Tibial nerve (tissue), 4 donors: ENCODE data around the gene CADPS2. TPM values are rescaled to one million over a fixed set of nuclear protein-coding genes. Genes with fewer than 3 reads are reported as not detected.

Source experiments
- DNase-seq, 2 donors: peaks; one replicate each; pipeline ENCODE4 v3.0.0-alpha.2; 2019; ENCODE audit warnings: low spot score in 2 of 2
- H3K27ac ChIP-seq, 4 donors: fragments of 200-600 bp; sonication (generic) in 3 of 4; one replicate each; pipeline ENCODE4 v1.5.1; 2017 to 2019; ENCODE audit warnings: mild to moderate bottlenecking in 1 of 4
- H3K27me3 ChIP-seq, 2 donors: fragments of 200-600 bp; sonication (generic) in 1 of 2; one replicate each; pipeline versions ENCODE4 v1.5.1 to v1.6.0; 2017 to 2019
- H3K36me3 ChIP-seq, 3 donors: fragments of 200-600 bp; sonication (generic); one replicate each; pipeline ENCODE4 v1.5.1; 2018 to 2019
- H3K4me1 ChIP-seq, 4 donors: fragments of 200-600 bp; sonication (generic) in 3 of 4; one replicate each; pipeline ENCODE4 v1.5.1; 2017 to 2019
- H3K4me3 ChIP-seq, 4 donors: fragments of 200-600 bp; sonication (generic) in 3 of 4; one replicate each; pipeline ENCODE4 v1.5.1; 2017 to 2019; ENCODE audit warnings: mild to moderate bottlenecking in 1 of 4, moderate library complexity in 1 of 4
- H3K9me3 ChIP-seq, 4 donors: fragments of 200-600 bp; sonication (generic) in 3 of 4; one replicate each; pipeline ENCODE4 v1.5.1; 2017 to 2019
- EP300 ChIP-seq, 2 donors: sonication (generic); formaldehyde crosslinking; IDR thresholded peaks; one replicate each; pipeline ENCODE4 v1.6.1; 2017; ENCODE audit warnings: antibody characterized with exemption in 2 of 2, mild to moderate bottlenecking in 1 of 2
- POLR2A ChIP-seq, 2 donors: fragments of 450-650 bp; IDR thresholded peaks; one replicate each; pipeline ENCODE4 v1.6.1; 2017; ENCODE audit warnings: antibody characterized with exemption in 2 of 2, mild to moderate bottlenecking in 2 of 2, moderate library complexity in 2 of 2
- WGBS, 2 donors: methylation state at CpG; one replicate each; pipeline ENCODE4 v1.1.5; 2018; 5-methylcytosine and 5-hydroxymethylcytosine counted together
- total RNA-seq, 4 donors: library from RNA; depleted of rRNA; stranded (reverse); fragments of >200 nt; gene quantifications; one replicate each; pipeline ENCODE4 v1.1.0, GENCODE V29; 2016
- TF ChIP-seq, protein P1 (sequence below), 5 experiments: fragments of 200-600 bp in 3 of 5; fragments of 450-650 bp in 2 of 5; sonication (generic) in 3 of 5; IDR thresholded peaks; one replicate each; pipeline ENCODE4 v1.5.1; 2016 to 2019; ENCODE audit warnings: antibody characterized with exemption in 5 of 5, mild to moderate bottlenecking in 3 of 5, moderate library complexity in 2 of 5

CADPS2 gene
- total RNA-seq, 4 donors from 2014 or later = 20.3 to 44.4 (median 27.1) TPM

DNA sequence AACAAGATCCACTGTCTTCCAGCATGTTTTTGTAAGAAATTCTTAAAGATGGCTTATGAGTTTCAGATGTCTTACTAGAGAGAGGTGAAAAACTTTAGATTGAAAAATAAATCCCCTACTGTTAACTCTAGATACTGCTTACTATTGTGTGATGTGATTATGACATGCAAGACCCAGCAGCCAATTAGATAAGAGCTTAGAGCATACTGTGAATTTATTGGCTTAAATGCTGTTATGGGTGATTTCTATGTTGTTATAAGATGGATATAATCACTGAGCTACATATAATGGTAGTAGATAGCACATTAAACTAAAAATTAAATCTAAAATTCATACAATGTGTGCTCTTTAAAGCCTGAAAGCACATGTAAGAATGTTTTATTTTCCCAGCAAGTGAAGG is 187.2 kb downstream of the CADPS2 start, which contains the start of gene RNF133:
RNF133 (minus strand) TSS at position 101 of the 400 bp plus-strand sequence. CDS start 199 bp downstream, outside the sequence.
- Histone ChIP-seq H3K9me3 (no peaks in the 10 kb centered on the region), H3K4me3 (no peak within 1 kb of the TSS), H3K4me1 (no peaks in the 10 kb centered on the region), H3K27me3 (no peaks in the 10 kb centered on the region), H3K36me3 (no peaks in the 10 kb centered on the region), H3K27ac (no peak within 1 kb of the TSS)
- DNase-seq = no peak
- TF ChIP-seq EP300 (IDR thresholded peaks at IDR 0.05) = no peak
- TF ChIP-seq, protein P1, sequence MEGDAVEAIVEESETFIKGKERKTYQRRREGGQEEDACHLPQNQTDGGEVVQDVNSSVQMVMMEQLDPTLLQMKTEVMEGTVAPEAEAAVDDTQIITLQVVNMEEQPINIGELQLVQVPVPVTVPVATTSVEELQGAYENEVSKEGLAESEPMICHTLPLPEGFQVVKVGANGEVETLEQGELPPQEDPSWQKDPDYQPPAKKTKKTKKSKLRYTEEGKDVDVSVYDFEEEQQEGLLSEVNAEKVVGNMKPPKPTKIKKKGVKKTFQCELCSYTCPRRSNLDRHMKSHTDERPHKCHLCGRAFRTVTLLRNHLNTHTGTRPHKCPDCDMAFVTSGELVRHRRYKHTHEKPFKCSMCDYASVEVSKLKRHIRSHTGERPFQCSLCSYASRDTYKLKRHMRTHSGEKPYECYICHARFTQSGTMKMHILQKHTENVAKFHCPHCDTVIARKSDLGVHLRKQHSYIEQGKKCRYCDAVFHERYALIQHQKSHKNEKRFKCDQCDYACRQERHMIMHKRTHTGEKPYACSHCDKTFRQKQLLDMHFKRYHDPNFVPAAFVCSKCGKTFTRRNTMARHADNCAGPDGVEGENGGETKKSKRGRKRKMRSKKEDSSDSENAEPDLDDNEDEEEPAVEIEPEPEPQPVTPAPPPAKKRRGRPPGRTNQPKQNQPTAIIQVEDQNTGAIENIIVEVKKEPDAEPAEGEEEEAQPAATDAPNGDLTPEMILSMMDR (IDR thresholded peaks at IDR 0.05) = no peak
- TF ChIP-seq POLR2A (IDR thresholded peaks at IDR 0.05) = no peak

DNA sequence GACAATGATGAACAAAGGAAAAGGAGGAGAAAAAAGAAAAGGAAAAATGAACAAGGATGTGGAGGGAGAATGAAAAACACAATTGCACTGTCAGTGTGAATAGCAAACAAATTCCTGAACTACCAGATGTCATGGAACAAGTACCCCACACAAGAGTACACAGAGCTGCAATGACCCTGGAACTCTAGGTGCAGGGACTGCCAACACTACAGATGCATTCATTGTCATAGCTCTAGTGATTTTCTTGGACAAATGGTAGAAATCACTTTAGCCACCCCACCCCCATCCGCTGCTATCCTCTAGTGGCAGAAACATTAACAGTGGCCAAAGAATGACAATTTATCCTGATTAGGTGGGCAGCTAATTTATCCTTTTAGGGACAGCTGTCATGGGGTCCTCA is 190.4 kb downstream of the CADPS2 start:
- Histone ChIP-seq H3K4me3 (no peak overlapping the region), H3K36me3 (no peaks in the 10 kb centered on the region), H3K27me3 (no peaks in the 10 kb centered on the region), H3K4me1 (no peaks in the 10 kb centered on the region), H3K9me3 (no peaks in the 10 kb centered on the region), H3K27ac (no peak overlapping the region)
- WGBS, 2 donors = 38 to 83% methylated on average over 1 of the region's 1 CpG
- no peak for DNase-seq
- TF ChIP-seq POLR2A (IDR thresholded peaks at IDR 0.05) = no peak
- TF ChIP-seq EP300 (IDR thresholded peaks at IDR 0.05) = no peak
- TF ChIP-seq, protein P1 (IDR thresholded peaks at IDR 0.05) = no peak

DNA sequence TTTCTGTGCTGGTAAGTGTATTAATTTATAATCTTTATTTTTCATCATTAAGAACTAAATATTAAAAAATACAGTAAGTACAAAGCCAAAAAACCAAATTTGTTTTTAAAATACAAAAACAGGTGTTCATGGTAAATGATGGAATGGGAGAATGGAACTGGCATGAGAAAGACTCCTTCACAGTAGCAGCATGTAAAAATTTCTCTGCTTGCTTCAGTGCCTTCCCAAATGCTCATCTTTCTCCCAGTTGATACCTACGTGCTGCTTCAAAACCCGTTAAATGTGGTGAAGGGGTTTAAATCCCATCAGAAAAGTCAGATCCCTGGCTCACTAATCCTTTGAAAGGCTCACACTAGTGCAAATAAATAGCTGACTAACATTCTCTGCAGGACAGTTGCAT is 191.6 kb downstream of the CADPS2 start:
- no peaks in the 10 kb centered on the region for H3K36me3 ChIP-seq
- H3K9me3 ChIP-seq = no peaks in the 10 kb centered on the region
- H3K27me3 ChIP-seq = no peaks in the 10 kb centered on the region
- H3K4me3 ChIP-seq = no peak overlapping the region
- H3K4me1 ChIP-seq = no peaks in the 10 kb centered on the region
- no peak for TF ChIP-seq EP300 (IDR thresholded peaks at IDR 0.05)
- no peak for DNase-seq
- WGBS, 2 donors = 79 to 92% methylated on average over 2 of the region's 2 CpGs
- H3K27ac ChIP-seq = no peak overlapping the region

GRCh38 chr7:122692769-122693309 is 193.4 kb downstream of the CADPS2 start:
- Histone ChIP-seq H3K4me3 (no peak overlapping the region), H3K27ac (no peak overlapping the region), H3K27me3 (no peaks in the 10 kb centered on the region), H3K4me1 (no peaks in the 10 kb centered on the region), H3K9me3 (no peaks in the 10 kb centered on the region), H3K36me3 (no peaks in the 10 kb centered on the region)
- WGBS, 2 donors = 95 to 98% methylated on average over 3 of the region's 3 CpGs
- no peak for TF ChIP-seq EP300 (IDR thresholded peaks at IDR 0.05)
- TF ChIP-seq POLR2A (IDR thresholded peaks at IDR 0.05) = no peak
- TF ChIP-seq, protein P1 (IDR thresholded peaks at IDR 0.05) = no peak
- DNase-seq = no peak

DNA sequence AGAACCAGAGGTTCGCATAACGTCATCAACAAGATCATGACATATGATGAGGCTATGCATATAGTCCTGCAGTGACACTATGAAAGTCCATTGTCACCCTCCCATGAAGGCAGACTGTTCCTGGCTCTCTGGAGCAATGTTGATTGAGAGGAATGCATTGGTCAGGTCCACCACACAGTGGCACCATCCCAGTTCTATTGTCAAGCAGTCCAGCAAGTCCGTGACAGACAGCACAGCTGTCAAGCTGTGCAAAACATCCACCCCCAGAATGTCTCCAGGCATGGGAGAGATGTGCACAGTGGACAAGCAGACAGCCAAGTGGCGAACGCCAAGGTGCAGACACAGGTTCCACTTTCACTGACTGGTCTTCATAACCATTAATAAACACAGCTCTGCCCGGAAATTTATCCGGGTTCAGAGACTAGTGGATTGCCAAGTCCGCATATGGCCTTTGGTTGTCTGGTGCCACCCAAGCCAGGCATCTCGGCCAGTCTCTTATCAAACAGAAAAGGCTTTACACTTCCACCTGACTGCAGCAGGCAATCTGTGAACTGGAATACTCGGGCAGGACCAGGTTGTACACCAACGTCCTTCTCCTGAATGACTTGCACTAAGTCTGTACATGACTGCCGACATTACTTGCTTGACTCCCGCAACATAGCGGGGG is 194.6 kb downstream of the CADPS2 start:
- H3K36me3 ChIP-seq = no peaks in the 10 kb centered on the region
- H3K9me3 ChIP-seq = no peaks in the 10 kb centered on the region
- DNase-seq = no peak
- 93 to 97% methylated on average over 14 of the region's 14 CpGs for WGBS, 2 donors
- no peak overlapping the region for H3K4me3 ChIP-seq
- H3K4me1 ChIP-seq = no peaks in the 10 kb centered on the region
- TF ChIP-seq, protein P1 (IDR thresholded peaks at IDR 0.05) = no peak
- TF ChIP-seq POLR2A (IDR thresholded peaks at IDR 0.05) (no peak), EP300 (IDR thresholded peaks at IDR 0.05) (no peak)
- no peaks in the 10 kb centered on the region for H3K27me3 ChIP-seq
- no peak overlapping the region for H3K27ac ChIP-seq
